Liver (tissue), 3 donors: ENCODE measurements around the gene KRTAP19-7.

Experiments used
- ATF3 ChIP-seq: IDR thresholded peaks from 2 replicates; pipeline ENCODE4 v1.6.1; 2016; ENCODE audit warnings: antibody characterized with exemption
- HNF4A ChIP-seq, 2 donors: conservative IDR thresholded peaks; 2 replicates each; pipeline ENCODE4 v1.6.1; 2016; ENCODE audit warnings: antibody characterized with exemption in 2 of 2, mild to moderate bottlenecking in 2 of 2
- REST ChIP-seq: IDR thresholded peaks from 2 replicates; pipeline ENCODE4 v1.6.1; 2016; ENCODE audit warnings: antibody characterized with exemption, mild to moderate bottlenecking
- SP1 ChIP-seq: IDR thresholded peaks from 2 replicates; pipeline ENCODE4 v1.6.1; 2018; ENCODE audit warnings: antibody characterized with exemption, mild to moderate bottlenecking
- YY1 ChIP-seq: IDR thresholded peaks from 2 replicates; pipeline ENCODE4 v1.6.1; 2016; ENCODE audit warnings: antibody characterized with exemption, mild to moderate bottlenecking
- TF ChIP-seq, protein P1 (sequence below): fragments of 150-350 bp; IDR thresholded peaks from 2 replicates; pipeline ENCODE4 v1.5.1; 2017; ENCODE audit warnings: improper control_type of control experiment, low read depth, low read length; ENCODE audit not compliant: missing input control
- donor health status: healthy.
- donor health status: healthy.

DNA sequence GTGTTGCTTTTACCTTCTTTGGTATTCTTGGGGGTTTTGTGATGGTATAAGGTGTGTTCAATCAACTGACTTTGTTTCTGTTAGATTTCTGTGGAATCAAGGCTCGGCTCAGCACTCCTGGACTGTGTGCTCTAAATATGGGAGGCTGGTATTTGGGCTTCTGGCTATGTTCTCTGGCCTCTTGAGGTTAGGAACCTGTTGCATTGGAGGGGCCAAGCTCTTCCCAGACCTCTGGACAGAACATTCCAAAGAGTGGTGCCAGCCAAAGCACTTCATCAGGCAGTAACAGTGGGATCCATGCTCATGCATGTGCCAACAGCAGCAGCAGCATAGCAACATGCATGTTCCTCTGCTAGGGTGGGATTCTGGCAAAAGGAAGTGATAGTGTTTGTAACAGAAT lies 8.3 kb downstream of the KRTAP19-7 start:
- TF ChIP-seq, protein P1, sequence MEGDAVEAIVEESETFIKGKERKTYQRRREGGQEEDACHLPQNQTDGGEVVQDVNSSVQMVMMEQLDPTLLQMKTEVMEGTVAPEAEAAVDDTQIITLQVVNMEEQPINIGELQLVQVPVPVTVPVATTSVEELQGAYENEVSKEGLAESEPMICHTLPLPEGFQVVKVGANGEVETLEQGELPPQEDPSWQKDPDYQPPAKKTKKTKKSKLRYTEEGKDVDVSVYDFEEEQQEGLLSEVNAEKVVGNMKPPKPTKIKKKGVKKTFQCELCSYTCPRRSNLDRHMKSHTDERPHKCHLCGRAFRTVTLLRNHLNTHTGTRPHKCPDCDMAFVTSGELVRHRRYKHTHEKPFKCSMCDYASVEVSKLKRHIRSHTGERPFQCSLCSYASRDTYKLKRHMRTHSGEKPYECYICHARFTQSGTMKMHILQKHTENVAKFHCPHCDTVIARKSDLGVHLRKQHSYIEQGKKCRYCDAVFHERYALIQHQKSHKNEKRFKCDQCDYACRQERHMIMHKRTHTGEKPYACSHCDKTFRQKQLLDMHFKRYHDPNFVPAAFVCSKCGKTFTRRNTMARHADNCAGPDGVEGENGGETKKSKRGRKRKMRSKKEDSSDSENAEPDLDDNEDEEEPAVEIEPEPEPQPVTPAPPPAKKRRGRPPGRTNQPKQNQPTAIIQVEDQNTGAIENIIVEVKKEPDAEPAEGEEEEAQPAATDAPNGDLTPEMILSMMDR, result no peak
- no peak for TF ChIP-seq YY1
- no peak for TF ChIP-seq HNF4A (conservative IDR thresholded peaks at IDR 0.05)
- no peak for TF ChIP-seq ATF3
- TF ChIP-seq REST, result no peak
- TF ChIP-seq SP1, result no peak
